SH-SY5Y (cell line): ENCODE results near the gene TICAM1.

Experiments
- GATA2 ChIP-seq: IDR thresholded peaks from 2 replicates; pipeline ENCODE4 v1.6.1; 2011; ENCODE audit warnings: mild to moderate bottlenecking, low read depth, low read length
- GATA3 ChIP-seq: IDR thresholded peaks from 2 replicates; pipeline ENCODE4 v1.6.1; 2011; ENCODE audit warnings: low read depth, mild to moderate bottlenecking, low read length, moderate library complexity

DNA sequence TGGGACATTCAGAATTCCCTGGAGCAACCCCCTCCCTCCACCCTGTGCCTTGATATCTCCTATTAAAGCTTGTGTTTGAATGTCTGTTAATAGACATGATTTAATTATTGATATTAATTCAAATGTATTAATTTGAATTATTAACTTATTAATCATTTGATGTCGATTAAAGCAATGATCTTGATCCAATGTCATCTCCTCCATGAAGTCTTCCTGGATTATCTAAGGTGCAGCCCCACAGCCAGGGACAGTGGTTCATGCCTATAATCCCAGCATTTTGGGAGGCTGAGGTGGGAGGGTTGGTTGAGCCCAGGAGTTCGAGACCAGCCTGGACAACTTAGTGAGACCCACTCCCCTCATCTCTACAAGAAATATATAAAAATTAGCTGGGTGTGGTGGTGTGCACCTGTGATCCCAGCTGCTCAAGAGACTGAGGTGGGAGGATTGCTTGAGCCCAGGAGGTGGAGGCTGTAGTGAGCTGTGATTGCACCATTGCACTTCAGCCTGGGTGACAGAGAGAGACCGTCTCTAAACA, 30.4 kb downstream of the TICAM1 start:
- TF ChIP-seq GATA2 (no peak), GATA3 (no peak)
